ENCODE measurements around the gene THOC6. TPM values are rescaled to one million over a fixed set of nuclear protein-coding genes. Genes with fewer than 3 reads are reported as not detected.

The THOC6 gene
- total RNA-seq, 2 experiments from 2014 or later = 48.7 to 53.1 TPM

DNA sequence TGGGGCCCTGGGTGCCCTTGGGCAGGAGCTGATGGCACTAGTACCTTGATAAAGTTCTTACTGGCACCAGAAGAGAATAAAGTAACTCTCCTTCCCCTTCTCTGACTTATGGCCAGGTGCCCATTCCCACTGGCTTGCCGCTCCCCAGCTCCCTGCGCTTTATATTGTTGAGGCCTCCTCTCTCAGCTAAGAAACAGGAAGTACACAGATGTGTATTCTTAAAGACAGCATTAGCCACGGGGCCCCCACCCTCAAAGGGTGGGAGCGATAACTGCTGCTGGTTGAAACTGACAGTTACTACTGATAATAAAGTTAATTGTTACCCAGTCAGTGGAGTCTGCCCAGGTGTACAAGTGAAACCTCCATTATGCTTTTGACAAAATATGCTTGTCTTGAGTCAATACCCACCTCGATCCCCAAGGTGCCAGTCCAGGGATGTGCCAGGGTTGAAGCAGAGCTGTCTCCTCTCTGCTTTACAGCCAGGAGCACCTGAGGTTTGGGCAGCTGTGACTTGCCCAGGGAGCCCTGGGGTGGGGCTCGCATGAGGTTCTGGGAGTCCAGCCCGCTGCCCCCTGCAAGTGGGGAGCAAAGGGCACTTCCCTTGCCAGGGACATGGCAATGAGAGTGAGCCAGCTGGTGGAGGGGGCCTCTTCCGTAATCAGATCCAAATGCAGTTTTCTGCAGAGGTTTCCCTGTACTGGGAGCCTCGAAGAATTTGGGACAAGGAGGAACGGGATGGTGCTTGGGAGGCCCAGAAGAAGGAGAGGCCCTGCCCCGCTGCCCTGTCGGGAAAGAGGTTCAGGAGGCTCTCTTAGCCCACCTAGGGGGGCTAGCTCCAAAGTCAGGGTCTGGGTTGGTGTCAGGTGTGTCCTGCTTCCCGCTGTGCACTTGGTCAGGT, 16.5 kb upstream of the THOC6 start:
- no peak for DNase-seq
- Mint-ChIP-seq H3K36me3 (no peaks in the 10 kb centered on the region), H3K4me3 (no peak overlapping the region), H3K4me1 (peaks cover 19% of the 10 kb centered on the region), H3K27ac (no peak overlapping the region), H3K27me3 (peaks cover 14% of the 10 kb centered on the region), H3K9me3 (no peaks in the 10 kb centered on the region)

DNA sequence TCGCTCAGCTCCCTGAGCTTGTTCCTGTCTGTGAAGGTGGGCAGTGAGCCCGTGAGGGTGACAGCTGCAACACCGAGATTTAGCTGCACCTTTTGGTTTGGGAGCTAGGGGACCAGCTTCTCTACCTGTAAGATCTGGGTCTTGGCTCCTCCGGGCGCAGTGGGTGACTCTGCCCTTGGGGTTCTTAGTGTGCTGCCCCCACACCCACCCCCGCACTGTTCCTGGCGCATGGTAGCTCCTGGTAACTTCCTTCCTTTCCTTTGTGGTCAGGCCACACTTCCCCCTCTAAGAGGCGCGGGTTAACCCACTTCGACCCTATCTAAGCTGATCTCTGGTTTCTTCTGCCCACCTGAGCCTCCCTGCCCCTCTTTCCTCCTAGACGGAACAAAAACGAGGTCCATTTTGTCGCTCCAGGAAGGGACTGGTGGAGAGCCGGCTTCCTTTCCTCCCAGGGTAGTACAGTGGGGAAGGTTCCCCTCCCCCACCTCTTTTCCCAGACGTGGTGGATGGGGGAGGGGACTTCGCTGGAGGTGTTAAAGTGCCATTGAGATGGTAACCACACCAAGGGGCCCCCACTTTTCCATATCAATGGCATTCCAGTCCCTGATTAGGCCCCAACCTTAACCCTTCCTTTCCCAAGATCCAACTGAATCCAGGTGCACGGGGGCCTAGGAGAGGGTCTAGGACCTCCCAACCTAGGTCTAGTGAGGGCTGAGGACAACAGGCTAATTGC, 15.7 kb upstream of the THOC6 start:
- peaks cover 20% of the 10 kb centered on the region for H3K27me3 Mint-ChIP-seq
- no peak for DNase-seq
- H3K4me3 Mint-ChIP-seq = peak overlapping the region; percentile 56
- no peaks in the 10 kb centered on the region for H3K9me3 Mint-ChIP-seq
- no peak overlapping the region for H3K27ac Mint-ChIP-seq
- peaks cover 21% of the 10 kb centered on the region for H3K4me1 Mint-ChIP-seq
- H3K36me3 Mint-ChIP-seq = no peaks in the 10 kb centered on the region

DNA sequence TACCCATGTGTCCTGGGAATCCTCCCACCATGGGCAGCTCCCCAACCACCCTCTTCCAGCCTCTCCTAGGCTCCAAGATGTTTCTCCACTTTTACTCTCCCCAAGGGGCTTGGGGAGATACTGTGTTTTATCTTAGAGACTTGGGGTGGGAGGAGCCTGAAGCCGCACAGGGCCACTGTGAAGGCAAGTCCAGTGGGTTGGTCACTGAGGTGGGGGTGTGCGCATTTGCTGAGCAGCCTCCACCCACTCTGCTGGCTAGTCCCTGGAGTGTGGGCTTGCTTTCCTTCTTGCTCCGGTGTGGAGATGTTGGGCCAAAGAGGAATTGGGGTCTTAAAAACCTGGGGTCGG, 15.2 kb upstream of the THOC6 start:
- H3K27me3 Mint-ChIP-seq = peaks cover 20% of the 10 kb centered on the region
- H3K9me3 Mint-ChIP-seq = no peaks in the 10 kb centered on the region
- DNase-seq = no peak
- H3K27ac Mint-ChIP-seq = no peak overlapping the region
- no peaks in the 10 kb centered on the region for H3K36me3 Mint-ChIP-seq
- H3K4me1 Mint-ChIP-seq = peaks cover 21% of the 10 kb centered on the region
- H3K4me3 Mint-ChIP-seq = no peak overlapping the region

DNA sequence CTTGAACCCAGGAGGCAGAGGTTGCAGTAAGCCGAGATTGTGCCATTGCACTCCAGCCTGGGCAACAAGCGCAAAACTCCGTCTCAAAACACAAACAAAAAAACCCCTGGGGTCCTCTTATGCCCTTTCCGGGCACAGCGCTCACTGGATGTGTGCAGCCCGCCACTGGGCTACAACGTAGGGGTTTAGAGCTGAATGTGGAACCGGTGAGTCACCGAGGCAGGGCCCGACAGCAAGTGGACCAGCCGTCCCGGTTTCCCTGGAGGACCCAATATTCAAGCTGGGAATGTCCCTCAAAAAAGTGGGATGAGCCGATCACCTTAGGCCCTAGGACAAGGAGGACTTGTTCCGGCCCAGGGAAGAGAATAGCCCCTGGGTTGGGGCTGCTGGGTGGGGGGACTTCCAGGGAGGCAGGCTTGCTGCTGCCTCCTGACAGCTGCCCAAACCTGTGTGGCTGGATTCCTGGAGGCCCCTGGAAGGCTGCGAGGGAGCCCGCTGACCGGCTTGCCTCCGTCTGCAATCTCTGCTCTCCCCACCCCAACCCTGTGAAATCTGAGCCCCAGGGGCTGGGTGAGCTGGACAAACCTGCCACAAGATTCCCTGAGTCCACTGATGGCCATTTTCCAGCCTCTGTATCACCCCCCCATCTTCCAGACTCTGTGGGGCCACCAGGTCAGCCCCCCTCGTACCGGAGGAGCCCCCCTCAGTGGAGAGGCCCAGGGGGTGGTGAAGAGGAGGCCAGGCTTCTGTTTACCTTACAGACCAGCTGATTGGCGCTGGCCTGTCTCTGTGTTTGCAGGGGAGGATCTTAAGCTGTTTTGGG, 14.1 kb upstream of the THOC6 start:
- Mint-ChIP-seq H3K27ac (no peak overlapping the region), H3K36me3 (no peaks in the 10 kb centered on the region), H3K9me3 (no peaks in the 10 kb centered on the region), H3K27me3 (peaks cover 24% of the 10 kb centered on the region), H3K4me1 (peaks cover 21% of the 10 kb centered on the region), H3K4me3 (no peak overlapping the region)
- no peak for DNase-seq

DNA sequence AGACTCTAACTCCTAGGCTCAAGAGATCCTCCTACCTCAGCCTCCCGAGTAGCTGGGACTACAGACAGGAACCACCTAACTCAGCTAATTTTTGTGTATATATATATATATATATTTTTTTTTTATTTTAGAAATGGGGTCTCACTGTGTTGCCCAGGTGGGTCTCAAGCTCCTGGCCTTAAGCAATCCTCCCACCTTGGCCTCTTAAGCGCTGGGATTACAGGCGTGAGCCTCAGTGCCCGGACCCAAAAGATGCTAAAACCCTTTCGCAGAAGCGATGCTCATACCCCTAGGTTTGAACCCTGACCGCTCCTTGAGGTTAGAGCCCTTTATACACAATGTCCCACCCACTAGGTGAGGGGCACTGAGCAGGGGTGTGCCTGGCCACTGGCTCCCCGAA, 13.3 kb upstream of the THOC6 start:
- DNase-seq = no peak
- Mint-ChIP-seq H3K27me3 (peaks cover 19% of the 10 kb centered on the region), H3K9me3 (no peaks in the 10 kb centered on the region), H3K4me1 (peaks cover 21% of the 10 kb centered on the region), H3K36me3 (no peaks in the 10 kb centered on the region), H3K4me3 (no peak overlapping the region), H3K27ac (no peak overlapping the region)

DNA sequence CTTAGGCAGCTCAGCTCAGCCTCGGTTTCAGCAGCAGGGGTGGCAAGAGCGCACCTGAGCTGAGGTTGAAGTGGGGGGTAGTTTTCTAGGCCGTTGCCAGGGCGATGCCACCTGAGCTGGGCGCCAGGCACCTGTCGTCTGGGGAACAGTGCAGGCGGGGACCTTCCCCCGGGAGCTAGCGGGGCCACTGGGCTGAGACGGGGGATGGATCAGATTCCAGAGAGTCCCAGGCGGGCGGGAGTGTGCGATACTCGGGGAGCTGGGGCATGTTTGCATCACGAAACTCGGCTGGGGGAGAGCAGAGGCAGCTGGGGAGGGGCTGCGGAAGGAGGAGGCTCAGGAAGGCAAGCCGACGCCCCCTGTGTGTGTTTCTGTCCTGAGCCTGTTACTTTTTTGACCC, 11.6 kb upstream of the THOC6 start:
- Mint-ChIP-seq H3K4me1 (peaks cover 17% of the 10 kb centered on the region), H3K27ac (no peak overlapping the region), H3K4me3 (no peak overlapping the region), H3K27me3 (peaks cover 19% of the 10 kb centered on the region), H3K36me3 (no peaks in the 10 kb centered on the region), H3K9me3 (no peaks in the 10 kb centered on the region)
- no peak for DNase-seq

DNA sequence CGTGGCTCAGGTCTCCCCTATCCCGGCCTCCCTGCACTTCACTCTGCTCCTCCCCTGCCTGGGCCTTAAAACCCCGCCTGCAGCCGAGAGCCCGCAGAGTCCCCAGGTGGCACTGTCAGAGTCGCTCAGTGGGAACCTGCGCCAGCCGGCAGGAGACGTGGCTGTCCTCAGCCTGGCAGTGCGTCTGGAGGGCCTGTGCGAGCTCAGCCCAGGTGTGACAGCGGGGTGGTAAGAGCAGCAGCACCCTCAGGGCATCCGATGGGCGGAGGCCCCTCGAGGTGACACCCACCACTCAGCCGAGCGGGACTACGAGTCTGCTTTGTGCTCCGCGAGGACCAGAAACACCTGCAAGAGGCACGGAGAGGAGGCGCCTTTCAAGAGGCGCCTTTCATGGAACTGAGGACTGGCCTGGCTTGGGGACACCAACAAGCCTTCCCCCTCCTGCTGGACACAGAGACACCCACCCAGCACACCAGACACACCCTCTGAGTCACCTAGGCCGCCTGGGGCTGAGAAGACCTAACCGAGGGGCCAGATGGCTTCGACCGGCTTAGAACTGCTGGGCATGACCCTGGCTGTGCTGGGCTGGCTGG, 10.9 kb upstream of the THOC6 start, which contains the start of gene CLDN9:
Gene CLDN9, plus strand, starts transcription at position 96 of the 593 bp plus-strand sequence. Its CDS starts 440 bp downstream, at position 536.
- no peak within 1 kb of the TSS for H3K4me3 Mint-ChIP-seq
- H3K4me1 Mint-ChIP-seq = peaks cover 11% of the 10 kb centered on the region
- no peaks in the 10 kb centered on the region for H3K9me3 Mint-ChIP-seq
- H3K27me3 Mint-ChIP-seq = peaks cover 19% of the 10 kb centered on the region
- no peaks in the 10 kb centered on the region for H3K36me3 Mint-ChIP-seq
- no peak for DNase-seq
- no peak within 1 kb of the TSS for H3K27ac Mint-ChIP-seq

DNA sequence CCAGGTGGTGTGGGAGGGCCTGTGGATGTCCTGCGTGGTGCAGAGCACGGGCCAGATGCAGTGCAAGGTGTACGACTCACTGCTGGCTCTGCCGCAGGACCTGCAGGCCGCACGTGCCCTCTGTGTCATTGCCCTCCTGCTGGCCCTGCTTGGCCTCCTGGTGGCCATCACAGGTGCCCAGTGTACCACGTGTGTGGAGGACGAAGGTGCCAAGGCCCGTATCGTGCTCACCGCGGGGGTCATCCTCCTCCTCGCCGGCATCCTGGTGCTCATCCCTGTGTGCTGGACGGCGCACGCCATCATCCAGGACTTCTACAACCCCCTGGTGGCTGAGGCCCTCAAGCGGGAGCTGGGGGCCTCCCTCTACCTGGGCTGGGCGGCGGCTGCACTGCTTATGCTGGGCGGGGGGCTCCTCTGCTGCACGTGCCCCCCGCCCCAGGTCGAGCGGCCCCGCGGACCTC, 10.3 kb upstream of the THOC6 start:
- H3K36me3 Mint-ChIP-seq = no peaks in the 10 kb centered on the region
- no peak overlapping the region for H3K4me3 Mint-ChIP-seq
- H3K27me3 Mint-ChIP-seq = peaks cover 25% of the 10 kb centered on the region
- DNase-seq = no peak
- no peaks in the 10 kb centered on the region for H3K9me3 Mint-ChIP-seq
- peaks cover 8% of the 10 kb centered on the region for H3K4me1 Mint-ChIP-seq
- no peak overlapping the region for H3K27ac Mint-ChIP-seq

DNA sequence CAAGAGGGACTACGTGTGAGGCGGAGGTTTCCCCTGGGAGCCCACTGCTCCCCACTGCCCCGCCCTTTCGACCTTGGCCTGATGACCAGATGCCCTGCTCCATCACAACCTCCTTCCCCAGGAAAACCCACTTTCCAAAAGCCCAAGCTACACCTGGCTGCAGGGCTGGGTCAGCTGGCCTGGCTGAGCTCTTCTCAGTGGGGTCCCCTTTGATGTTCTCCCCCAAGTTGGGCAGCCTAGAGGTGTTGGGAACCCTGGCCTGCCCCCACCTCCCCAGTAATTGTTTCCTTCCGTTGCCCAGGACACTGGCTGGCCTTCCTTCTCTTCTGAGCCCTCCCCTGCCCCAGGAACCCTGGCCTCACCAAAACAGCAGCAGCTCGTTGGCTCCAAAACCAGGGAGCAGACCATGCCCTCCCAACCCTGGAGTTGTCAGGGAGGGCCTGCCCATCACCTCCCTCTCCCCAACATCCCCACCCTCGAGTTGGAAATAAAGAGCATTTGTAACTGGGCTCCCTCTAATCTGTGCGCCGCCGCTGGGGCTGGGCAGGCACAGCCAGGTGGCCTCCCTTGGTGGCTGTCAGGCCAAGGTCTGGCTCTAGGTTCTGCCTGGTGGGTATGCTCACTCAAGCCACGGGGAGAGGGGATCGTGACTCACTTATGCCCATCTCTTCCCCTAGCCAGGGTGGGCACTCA, 9.7 kb upstream of the THOC6 start:
- H3K4me1 Mint-ChIP-seq = peaks cover 5% of the 10 kb centered on the region
- no peak for DNase-seq
- no peak overlapping the region for H3K4me3 Mint-ChIP-seq
- H3K27ac Mint-ChIP-seq = no peak overlapping the region
- no peaks in the 10 kb centered on the region for H3K9me3 Mint-ChIP-seq
- H3K27me3 Mint-ChIP-seq = peaks cover 31% of the 10 kb centered on the region
- H3K36me3 Mint-ChIP-seq = no peaks in the 10 kb centered on the region

DNA sequence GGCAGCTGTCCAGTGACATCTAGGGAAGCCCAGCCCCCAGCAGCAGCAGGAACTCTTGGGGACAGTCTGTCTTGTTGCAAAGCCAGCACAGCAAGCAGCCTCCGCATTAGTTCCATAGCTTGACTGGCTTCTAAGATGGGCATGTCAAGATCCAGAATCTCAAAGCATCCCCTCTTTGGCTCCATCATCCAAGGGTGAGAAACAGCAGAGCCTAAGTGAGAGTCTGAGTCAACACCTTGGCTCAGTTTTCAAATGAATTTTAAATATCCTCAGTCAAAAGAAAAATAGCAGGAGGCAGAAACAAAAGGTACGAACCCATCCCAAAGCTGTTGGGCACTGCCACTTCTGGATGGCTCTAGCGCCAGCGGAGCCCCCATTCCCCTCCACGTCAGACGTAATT, 8.9 kb upstream of the THOC6 start:
- Mint-ChIP-seq H3K9me3 (no peaks in the 10 kb centered on the region), H3K36me3 (no peaks in the 10 kb centered on the region), H3K4me3 (no peak overlapping the region), H3K4me1 (peaks cover 9% of the 10 kb centered on the region), H3K27me3 (peaks cover 31% of the 10 kb centered on the region), H3K27ac (no peak overlapping the region)
- DNase-seq = no peak

DNA sequence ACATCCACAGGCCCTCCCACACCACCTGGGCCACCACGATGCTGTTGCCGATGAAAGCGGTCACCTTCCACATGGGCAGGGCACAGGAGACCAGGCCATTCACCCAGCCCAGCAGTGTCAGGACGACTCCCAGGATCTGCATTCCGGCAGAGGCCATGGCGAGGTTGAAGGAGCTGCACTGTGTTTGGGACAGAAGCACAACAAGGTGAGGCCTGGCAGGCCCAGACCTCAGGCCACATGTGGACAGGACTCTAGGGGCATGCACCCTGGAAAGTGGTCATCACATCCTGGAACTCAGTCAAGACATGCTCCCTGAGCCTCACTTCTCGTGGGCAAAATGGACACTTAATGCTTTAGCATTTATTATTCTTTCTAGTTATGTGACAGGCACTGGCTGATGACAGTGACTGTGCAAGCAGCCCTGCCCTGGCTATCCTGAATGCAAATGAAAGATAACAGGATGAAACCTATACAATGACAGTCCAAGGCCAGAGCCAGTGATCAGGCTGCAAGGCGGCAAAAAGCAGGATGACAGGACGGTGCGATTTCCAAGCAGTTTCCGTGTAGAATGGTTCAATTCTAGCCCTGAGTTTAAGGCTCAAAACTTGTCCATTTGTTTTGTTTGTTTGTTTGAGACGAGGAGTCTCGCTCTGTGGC, 7.8 kb upstream of the THOC6 start:
- H3K27ac Mint-ChIP-seq = no peak overlapping the region
- no peaks in the 10 kb centered on the region for H3K36me3 Mint-ChIP-seq
- peaks cover 14% of the 10 kb centered on the region for H3K4me1 Mint-ChIP-seq
- no peaks in the 10 kb centered on the region for H3K9me3 Mint-ChIP-seq
- peaks cover 31% of the 10 kb centered on the region for H3K27me3 Mint-ChIP-seq
- no peak for DNase-seq
- no peak overlapping the region for H3K4me3 Mint-ChIP-seq

DNA sequence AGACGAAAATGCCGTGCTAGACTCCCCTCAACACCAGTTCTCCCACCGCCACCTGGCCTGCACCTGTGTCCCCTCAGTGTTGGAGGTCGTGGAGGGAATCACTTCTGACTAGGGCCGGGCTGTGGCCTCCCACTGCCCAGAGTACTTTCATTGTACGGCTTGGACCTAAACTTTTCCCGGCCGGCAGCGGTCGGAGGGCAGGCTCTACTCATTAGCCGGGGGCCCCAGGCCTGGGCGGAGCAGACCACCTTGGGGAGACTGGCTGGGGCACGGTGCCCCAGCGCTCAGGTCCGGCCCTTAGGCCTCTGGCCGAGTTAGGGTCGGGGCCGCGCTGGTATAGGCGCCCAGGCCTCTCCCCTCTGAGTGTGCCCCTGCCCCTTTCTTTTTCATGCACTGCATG, 6.5 kb upstream of the THOC6 start:
- no peak overlapping the region for H3K27ac Mint-ChIP-seq
- no peaks in the 10 kb centered on the region for H3K36me3 Mint-ChIP-seq
- H3K4me1 Mint-ChIP-seq = peaks cover 26% of the 10 kb centered on the region
- peaks cover 23% of the 10 kb centered on the region for H3K27me3 Mint-ChIP-seq
- no peaks in the 10 kb centered on the region for H3K9me3 Mint-ChIP-seq
- no peak for DNase-seq
- no peak overlapping the region for H3K4me3 Mint-ChIP-seq

DNA sequence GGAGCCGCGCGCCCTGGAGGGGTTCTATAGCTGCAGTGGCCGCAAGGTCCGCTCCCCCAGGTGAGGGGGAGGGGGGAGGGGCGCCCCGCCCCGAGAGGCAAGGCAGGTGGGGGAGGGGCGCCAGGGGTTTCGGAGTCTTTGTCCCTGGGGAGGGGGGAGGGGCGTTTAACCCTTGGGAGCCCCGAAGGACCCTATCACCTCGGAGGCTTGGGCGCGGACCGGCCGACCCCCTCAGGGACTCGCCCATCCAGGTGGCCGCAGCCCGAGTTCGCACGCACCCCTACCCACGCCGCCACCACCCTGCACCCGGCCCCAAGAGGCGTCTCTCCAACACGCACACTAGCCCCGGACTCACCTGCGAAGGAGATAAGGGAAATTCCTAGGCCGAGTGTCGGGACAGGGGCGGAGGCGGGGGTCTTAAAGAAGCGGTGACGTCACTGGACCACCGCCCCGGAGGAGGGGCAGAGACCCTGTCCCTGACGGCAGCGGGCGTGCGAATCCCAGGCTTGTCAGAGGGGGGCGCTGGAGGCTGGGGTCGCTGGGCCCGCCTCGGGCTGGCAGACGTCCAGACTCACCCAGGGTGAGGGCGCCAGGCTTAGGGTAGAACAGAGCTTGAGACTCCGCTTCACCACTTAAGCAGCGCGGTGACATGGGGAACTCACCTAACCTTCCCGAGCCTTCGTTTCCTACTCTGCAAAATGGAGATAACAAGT, 5.9 kb upstream of the THOC6 start, which contains the start of gene CLDN6:
Gene CLDN6, minus strand, starts transcription at position 390 of the 713 bp plus-strand sequence. CDS start 2,162 bp downstream, outside the sequence.
- no peak within 1 kb of the TSS for H3K4me3 Mint-ChIP-seq
- H3K36me3 Mint-ChIP-seq = no peaks in the 10 kb centered on the region
- H3K9me3 Mint-ChIP-seq = no peaks in the 10 kb centered on the region
- peaks cover 30% of the 10 kb centered on the region for H3K4me1 Mint-ChIP-seq
- H3K27ac Mint-ChIP-seq = no peak within 1 kb of the TSS
- peaks cover 17% of the 10 kb centered on the region for H3K27me3 Mint-ChIP-seq
- DNase-seq = no peak
